ENCODE measurements around the gene LY6G5C. TPM values are rescaled to one million over a fixed set of nuclear protein-coding genes. Genes with fewer than 3 reads are reported as not detected.

Gene LY6G5C
- total and polyA plus RNA-seq, 2 of the 13 experiments (the other 11 are each of a cell fraction or from before 2014, with no cell fraction given), result 0.33 to 0.55 TPM

DNA sequence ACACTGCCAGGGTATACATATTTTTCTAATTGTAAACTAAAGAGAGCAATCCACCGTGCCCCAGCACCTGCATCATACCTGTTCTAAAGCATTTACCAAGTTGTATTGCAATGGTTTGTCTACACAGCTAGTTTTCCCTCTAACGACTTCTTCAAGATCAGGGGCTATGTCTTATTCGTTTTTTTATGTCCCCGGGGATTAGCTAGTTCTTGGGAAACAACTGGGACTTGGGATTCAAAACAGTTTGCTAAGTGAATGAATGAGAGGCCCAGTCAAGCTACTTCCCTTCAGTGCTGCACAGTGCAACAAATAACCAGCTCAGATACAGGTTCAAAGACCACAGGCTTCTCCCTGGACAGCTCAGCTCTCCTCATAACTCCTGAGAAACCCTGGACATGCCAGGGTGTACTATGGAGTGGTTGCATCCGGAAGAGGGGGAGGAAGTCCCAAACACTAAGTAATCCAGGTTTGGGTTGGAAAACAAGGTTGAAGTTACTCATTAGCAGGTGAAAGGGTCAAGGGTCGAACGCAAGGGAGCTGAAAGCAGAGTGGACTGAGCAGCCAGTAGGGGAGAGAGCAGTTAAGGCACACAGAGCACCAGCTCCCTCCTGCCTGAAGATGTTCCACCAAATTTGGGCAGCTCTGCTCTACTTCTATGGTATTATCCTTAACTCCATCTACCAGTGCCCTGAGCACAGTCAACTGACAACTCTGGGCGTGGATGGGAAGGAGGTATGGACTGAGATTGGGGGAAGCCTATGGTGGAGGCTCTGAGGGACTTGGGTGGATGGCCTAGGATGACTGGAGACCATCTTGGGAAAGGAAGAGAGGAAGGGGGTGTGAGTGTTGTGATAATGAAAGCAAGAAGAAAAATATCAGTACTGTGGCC, 25.3 kb downstream of the LY6G5C start, which contains the start of gene APOM (continued):
- TF ChIP-seq, protein P1, sequence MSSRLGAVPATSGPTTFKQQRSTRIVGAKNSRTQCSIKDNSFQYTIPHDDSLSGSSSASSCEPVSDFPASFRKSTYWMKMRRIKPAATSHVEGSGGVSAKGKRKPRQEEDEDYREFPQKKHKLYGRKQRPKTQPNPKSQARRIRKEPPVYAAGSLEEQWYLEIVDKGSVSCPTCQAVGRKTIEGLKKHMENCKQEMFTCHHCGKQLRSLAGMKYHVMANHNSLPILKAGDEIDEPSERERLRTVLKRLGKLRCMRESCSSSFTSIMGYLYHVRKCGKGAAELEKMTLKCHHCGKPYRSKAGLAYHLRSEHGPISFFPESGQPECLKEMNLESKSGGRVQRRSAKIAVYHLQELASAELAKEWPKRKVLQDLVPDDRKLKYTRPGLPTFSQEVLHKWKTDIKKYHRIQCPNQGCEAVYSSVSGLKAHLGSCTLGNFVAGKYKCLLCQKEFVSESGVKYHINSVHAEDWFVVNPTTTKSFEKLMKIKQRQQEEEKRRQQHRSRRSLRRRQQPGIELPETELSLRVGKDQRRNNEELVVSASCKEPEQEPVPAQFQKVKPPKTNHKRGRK (CRISPR knock-in tag; IDR thresholded peaks at IDR 0.05), result no peak
- TF ChIP-seq ZFY (CRISPR knock-in tag; IDR thresholded peaks at IDR 0.05) (peak; percentile 68), ZNF562 (CRISPR knock-in tag; IDR thresholded peaks at IDR 0.05; ENCODE audit: borderline replicate concordance) (no peak), KAT7 (CRISPR knock-in tag; IDR thresholded peaks at IDR 0.05; ENCODE audit: borderline replicate concordance) (no peak; the same call in 1 of the 2 replicates), POLR2A (IDR thresholded peaks at IDR 0.05; ENCODE audit: insufficient read depth in 1 of 2, low read depth in 2 of 2, low read length in 2 of 2) (peak in 1 of 2 experiments; percentile 99; a peak in 2 of 4 replicates), ATF1 (CRISPR knock-in tag; IDR thresholded peaks at IDR 0.05) (peak; percentile 67; the same call in 1 of the 2 replicates), RFXANK (CRISPR knock-in tag; IDR thresholded peaks at IDR 0.05) (no peak), NKX3-1 (CRISPR knock-in tag; IDR thresholded peaks at IDR 0.05) (no peak), MED1 (CRISPR knock-in tag; IDR thresholded peaks at IDR 0.05) (peak; percentile 99), ADNP (CRISPR knock-in tag; IDR thresholded peaks at IDR 0.05) (no peak), ZNF660 (CRISPR knock-in tag; IDR thresholded peaks at IDR 0.05; ENCODE audit: borderline replicate concordance, low read depth) (no peak), ZNF44 (CRISPR knock-in tag; IDR thresholded peaks at IDR 0.05) (peak; percentile 98), ZSCAN29 (CRISPR knock-in tag; conservative IDR thresholded peaks at IDR 0.05) (peak; percentile 97), TEAD3 (CRISPR knock-in tag; optimal IDR thresholded peaks at IDR 0.05; ENCODE audit: borderline replicate concordance) (peak; percentile 95), MEIS2 (CRISPR knock-in tag; IDR thresholded peaks at IDR 0.05) (peak; percentile 97), TOPORS (CRISPR knock-in tag; IDR thresholded peaks at IDR 0.05) (peak; percentile 78)
- TF ChIP-seq, protein P2, sequence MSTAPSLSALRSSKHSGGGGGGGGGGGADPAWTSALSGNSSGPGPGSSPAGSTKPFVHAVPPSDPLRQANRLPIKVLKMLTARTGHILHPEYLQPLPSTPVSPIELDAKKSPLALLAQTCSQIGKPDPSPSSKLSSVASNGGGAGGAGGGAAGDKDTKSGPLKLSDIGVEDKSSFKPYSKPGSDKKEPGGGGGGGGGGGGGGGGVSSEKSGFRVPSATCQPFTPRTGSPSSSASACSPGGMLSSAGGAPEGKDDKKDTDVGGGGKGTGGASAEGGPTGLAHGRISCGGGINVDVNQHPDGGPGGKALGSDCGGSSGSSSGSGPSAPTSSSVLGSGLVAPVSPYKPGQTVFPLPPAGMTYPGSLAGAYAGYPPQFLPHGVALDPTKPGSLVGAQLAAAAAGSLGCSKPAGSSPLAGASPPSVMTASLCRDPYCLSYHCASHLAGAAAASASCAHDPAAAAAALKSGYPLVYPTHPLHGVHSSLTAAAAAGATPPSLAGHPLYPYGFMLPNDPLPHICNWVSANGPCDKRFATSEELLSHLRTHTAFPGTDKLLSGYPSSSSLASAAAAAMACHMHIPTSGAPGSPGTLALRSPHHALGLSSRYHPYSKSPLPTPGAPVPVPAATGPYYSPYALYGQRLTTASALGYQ (CRISPR knock-in tag; IDR thresholded peaks at IDR 0.05), result peak; percentile 95
- TF ChIP-seq, protein P3, sequence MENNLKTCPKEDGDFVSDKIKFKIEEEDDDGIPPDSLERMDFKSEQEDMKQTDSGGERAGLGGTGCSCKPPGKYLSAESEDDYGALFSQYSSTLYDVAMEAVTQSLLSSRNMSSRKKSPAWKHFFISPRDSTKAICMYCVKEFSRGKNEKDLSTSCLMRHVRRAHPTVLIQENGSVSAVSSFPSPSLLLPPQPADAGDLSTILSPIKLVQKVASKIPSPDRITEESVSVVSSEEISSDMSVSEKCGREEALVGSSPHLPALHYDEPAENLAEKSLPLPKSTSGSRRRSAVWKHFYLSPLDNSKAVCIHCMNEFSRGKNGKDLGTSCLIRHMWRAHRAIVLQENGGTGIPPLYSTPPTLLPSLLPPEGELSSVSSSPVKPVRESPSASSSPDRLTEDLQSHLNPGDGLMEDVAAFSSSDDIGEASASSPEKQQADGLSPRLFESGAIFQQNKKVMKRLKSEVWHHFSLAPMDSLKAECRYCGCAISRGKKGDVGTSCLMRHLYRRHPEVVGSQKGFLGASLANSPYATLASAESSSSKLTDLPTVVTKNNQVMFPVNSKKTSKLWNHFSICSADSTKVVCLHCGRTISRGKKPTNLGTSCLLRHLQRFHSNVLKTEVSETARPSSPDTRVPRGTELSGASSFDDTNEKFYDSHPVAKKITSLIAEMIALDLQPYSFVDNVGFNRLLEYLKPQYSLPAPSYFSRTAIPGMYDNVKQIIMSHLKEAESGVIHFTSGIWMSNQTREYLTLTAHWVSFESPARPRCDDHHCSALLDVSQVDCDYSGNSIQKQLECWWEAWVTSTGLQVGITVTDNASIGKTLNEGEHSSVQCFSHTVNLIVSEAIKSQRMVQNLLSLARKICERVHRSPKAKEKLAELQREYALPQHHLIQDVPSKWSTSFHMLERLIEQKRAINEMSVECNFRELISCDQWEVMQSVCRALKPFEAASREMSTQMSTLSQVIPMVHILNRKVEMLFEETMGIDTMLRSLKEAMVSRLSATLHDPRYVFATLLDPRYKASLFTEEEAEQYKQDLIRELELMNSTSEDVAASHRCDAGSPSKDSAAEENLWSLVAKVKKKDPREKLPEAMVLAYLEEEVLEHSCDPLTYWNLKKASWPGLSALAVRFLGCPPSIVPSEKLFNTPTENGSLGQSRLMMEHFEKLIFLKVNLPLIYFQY (CRISPR knock-in tag; IDR thresholded peaks at IDR 0.05; ENCODE audit: borderline replicate concordance), result peak; percentile 79; the same call in 1 of the 2 replicates
- TF ChIP-seq, protein P4, sequence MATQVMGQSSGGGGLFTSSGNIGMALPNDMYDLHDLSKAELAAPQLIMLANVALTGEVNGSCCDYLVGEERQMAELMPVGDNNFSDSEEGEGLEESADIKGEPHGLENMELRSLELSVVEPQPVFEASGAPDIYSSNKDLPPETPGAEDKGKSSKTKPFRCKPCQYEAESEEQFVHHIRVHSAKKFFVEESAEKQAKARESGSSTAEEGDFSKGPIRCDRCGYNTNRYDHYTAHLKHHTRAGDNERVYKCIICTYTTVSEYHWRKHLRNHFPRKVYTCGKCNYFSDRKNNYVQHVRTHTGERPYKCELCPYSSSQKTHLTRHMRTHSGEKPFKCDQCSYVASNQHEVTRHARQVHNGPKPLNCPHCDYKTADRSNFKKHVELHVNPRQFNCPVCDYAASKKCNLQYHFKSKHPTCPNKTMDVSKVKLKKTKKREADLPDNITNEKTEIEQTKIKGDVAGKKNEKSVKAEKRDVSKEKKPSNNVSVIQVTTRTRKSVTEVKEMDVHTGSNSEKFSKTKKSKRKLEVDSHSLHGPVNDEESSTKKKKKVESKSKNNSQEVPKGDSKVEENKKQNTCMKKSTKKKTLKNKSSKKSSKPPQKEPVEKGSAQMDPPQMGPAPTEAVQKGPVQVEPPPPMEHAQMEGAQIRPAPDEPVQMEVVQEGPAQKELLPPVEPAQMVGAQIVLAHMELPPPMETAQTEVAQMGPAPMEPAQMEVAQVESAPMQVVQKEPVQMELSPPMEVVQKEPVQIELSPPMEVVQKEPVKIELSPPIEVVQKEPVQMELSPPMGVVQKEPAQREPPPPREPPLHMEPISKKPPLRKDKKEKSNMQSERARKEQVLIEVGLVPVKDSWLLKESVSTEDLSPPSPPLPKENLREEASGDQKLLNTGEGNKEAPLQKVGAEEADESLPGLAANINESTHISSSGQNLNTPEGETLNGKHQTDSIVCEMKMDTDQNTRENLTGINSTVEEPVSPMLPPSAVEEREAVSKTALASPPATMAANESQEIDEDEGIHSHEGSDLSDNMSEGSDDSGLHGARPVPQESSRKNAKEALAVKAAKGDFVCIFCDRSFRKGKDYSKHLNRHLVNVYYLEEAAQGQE (IDR thresholded peaks at IDR 0.05; ENCODE audit: borderline replicate concordance in 1 of 2, low read depth in 1 of 2, low read length in 2 of 2), result peak in 1 of 2 experiments; percentile 82; a peak in 2 of 4 replicates
